Testis (tissue), 3 donors: Measurements from ENCODE around the gene SLC7A11. TPM values are rescaled to one million over a fixed set of nuclear protein-coding genes. Genes with fewer than 3 reads are reported as not detected.

Experiments
- DNase-seq: peaks from one replicate; pipeline ENCODE4 v3.0.0-alpha.2; 2019
- H3K27ac ChIP-seq, 2 donors: fragments of 200-600 bp; sonication (generic); one replicate each; pipeline ENCODE4 v1.5.1; 2019
- H3K27me3 ChIP-seq: fragments of 200-600 bp; sonication (generic); one replicate; pipeline ENCODE4 v1.5.1; 2019
- H3K36me3 ChIP-seq: fragments of 200-600 bp; sonication (generic); one replicate; pipeline ENCODE4 v1.5.1; 2017; ENCODE audit warnings: low read depth; ENCODE audit errors: missing control alignments
- H3K4me1 ChIP-seq: fragments of 200-600 bp; sonication (generic); one replicate; pipeline ENCODE4 v1.5.1; 2019
- H3K4me3 ChIP-seq, 2 donors: fragments of 200-600 bp; sonication (generic); one replicate each; pipeline ENCODE4 v1.5.1; 2017 to 2019
- H3K9me3 ChIP-seq: fragments of 200-600 bp; sonication (generic); one replicate; pipeline ENCODE4 v1.5.1; 2017
- POLR2A ChIP-seq: fragments of 450-650 bp; IDR thresholded peaks from one replicate; pipeline ENCODE4 v1.6.1; 2017; ENCODE audit warnings: antibody characterized with exemption, mild to moderate bottlenecking, moderate library complexity
- WGBS, 2 donors: methylation state at CpG; one replicate each; pipeline ENCODE4 v1.1.5; 2018; 5-methylcytosine and 5-hydroxymethylcytosine counted together
- intact Hi-C: fragments of 100-400 bp; cut with DNase I; formaldehyde crosslinking; loops from one replicate; pipeline ENCODE4 v1.15.1; 2023; ENCODE audit warnings: low total_unique reads
- polyA plus RNA-seq: library from polyadenylated mRNA; stranded (reverse); fragments of 350-450 nt; fragmentation: Illumina TruSeq; extraction: RNeasy Lipid Tissue Mini Kit (QIAGEN cat#74804); gene quantifications from one replicate; pipeline ENCODE4 v1.2.3, GENCODE V29; 2014; ENCODE audit warnings: low read depth, low replicate concordance; ENCODE audit not compliant: insufficient read depth
- total RNA-seq, 2 donors: library from RNA; depleted of rRNA; stranded (reverse); fragments of >200 nt; gene quantifications; one replicate each; pipeline ENCODE4 v1.2.3, GENCODE V29; 2016
- TF ChIP-seq, protein P1 (sequence below), 3 experiments: fragments of 450-650 bp in 2 of 3; fragments of 200-600 bp in 1 of 3; sonication (generic) in 1 of 3; IDR thresholded peaks; one replicate each; pipeline ENCODE4 v1.5.1; 2016 to 2019; ENCODE audit warnings: antibody characterized with exemption in 3 of 3, mild to moderate bottlenecking in 2 of 3, moderate library complexity in 1 of 3

The SLC7A11 gene
- total and polyA plus RNA-seq, 3 donors from 2014 or later: 1.3 to 1.5 (median 1.3) TPM

DNA sequence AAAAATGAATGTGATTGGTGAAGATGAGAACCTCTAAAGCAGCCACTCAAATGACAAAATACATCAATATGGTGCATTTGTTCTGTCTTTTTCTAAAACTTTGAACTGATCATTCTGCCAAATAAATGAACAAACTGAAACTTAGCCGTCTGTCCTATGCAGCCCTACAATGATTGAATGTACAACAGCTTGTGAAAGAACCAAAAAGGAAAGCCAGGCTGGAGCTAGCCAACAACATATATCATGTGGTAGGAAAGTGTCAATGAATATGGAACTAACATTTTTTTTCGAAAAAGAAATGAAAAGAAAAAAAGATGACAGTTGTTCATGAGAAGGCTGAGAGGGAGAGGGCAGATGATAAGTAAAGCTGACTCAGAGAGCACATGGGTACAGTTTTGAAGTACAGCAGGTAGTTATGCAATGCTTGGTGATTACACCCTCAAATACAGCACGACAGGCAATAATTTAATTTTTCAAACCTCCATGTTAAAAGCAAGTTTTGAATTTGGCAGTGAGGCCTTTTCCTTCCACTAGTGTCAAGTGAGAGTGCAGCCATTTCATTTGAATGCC is 21.2 kb upstream of the SLC7A11 start:
- H3K4me1 ChIP-seq: no peaks in the 10 kb centered on the region
- H3K36me3 ChIP-seq: no peaks in the 10 kb centered on the region
- H3K4me3 ChIP-seq: no peak overlapping the region
- intact Hi-C loops: no loop called here
- WGBS, 2 donors: 55 to 70% methylated on average over 3 of the region's 3 CpGs
- no peak for DNase-seq
- TF ChIP-seq POLR2A: no peak
- no peaks in the 10 kb centered on the region for H3K9me3 ChIP-seq
- no peak overlapping the region for H3K27ac ChIP-seq
- H3K27me3 ChIP-seq: no peaks in the 10 kb centered on the region

DNA sequence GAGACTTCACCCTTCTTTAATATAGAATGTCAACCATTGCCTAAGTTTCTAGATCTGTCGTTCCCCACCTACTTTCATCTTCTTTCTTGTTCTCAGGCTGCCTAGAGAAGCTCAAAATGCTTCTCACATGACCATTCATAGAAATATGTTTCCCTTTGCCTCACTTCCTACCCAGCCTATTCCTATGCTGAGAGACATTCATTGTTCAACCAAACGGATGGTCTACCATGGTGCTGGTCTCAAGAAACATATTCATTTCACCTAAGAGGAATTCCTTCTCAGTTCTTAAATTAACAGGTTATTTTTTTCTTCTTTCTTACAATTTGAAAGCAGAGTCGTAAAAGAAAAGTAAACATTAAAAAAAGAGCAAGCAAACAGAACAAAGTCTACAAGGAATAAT is 20.3 kb upstream of the SLC7A11 start:
- Histone ChIP-seq H3K9me3 (no peaks in the 10 kb centered on the region), H3K4me3 (no peak overlapping the region), H3K4me1 (no peaks in the 10 kb centered on the region), H3K27ac (no peak overlapping the region), H3K27me3 (no peaks in the 10 kb centered on the region), H3K36me3 (no peaks in the 10 kb centered on the region)
- no peak for DNase-seq
- WGBS, 2 donors: 78 to 84% methylated on average over 3 of the region's 3 CpGs
- TF ChIP-seq, protein P1, sequence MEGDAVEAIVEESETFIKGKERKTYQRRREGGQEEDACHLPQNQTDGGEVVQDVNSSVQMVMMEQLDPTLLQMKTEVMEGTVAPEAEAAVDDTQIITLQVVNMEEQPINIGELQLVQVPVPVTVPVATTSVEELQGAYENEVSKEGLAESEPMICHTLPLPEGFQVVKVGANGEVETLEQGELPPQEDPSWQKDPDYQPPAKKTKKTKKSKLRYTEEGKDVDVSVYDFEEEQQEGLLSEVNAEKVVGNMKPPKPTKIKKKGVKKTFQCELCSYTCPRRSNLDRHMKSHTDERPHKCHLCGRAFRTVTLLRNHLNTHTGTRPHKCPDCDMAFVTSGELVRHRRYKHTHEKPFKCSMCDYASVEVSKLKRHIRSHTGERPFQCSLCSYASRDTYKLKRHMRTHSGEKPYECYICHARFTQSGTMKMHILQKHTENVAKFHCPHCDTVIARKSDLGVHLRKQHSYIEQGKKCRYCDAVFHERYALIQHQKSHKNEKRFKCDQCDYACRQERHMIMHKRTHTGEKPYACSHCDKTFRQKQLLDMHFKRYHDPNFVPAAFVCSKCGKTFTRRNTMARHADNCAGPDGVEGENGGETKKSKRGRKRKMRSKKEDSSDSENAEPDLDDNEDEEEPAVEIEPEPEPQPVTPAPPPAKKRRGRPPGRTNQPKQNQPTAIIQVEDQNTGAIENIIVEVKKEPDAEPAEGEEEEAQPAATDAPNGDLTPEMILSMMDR (IDR thresholded peaks at IDR 0.05): no peak
- no peak for TF ChIP-seq POLR2A
- intact Hi-C loops: no loop called here

DNA sequence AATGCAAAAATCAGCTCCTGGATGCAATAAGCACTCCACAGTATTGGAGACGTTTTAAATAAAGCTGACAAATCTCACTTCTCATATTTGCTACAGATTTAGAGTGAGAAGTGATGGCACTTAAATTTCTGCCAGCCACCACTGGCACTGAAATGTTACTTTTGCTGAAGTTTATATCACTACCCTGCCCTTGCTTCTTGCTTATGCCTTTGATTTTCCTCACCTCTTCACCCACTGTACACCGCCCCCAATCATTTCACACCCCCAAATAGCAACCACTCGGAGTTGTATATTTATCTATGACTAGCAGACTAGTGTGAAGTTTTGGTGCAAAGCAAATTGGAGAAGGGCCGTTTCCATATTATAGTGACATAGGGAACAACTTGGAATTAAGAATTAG is 19.9 kb upstream of the SLC7A11 start:
- Histone ChIP-seq H3K4me3 (no peak overlapping the region), H3K4me1 (no peaks in the 10 kb centered on the region), H3K9me3 (no peaks in the 10 kb centered on the region), H3K36me3 (no peaks in the 10 kb centered on the region), H3K27me3 (no peaks in the 10 kb centered on the region), H3K27ac (no peak overlapping the region)
- intact Hi-C loops: no loop called here
- TF ChIP-seq, protein P1 (IDR thresholded peaks at IDR 0.05): no peak
- TF ChIP-seq POLR2A: no peak
- no peak for DNase-seq
- WGBS, 2 donors: 76% methylated on average over 4 of the region's 4 CpGs

DNA sequence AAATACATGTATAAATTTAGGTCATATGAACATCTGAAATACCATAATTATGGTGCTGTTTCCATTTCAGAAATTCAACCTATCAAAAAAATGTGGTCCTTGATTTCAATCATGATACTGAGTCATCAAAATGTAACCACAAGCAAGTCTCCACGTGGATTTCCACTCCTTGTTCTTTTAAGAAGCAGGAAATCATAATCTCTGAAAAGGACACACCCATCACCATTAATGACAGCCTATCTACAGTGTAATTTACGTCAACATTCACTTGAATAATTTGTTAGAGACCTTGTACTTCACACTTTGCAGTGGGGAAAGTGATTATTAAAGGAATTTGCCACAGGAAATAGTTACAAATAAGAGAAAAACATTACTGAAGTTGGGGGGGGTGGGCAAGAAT is 17.7 kb upstream of the SLC7A11 start:
- H3K4me1 ChIP-seq: no peaks in the 10 kb centered on the region
- H3K36me3 ChIP-seq: no peaks in the 10 kb centered on the region
- intact Hi-C loops: no loop called here
- no peak overlapping the region for H3K4me3 ChIP-seq
- no peak overlapping the region for H3K27ac ChIP-seq
- no peak for DNase-seq
- WGBS, 2 donors: 59 to 66% methylated on average over 2 of the region's 2 CpGs
- no peak for TF ChIP-seq POLR2A
- TF ChIP-seq, protein P1 (IDR thresholded peaks at IDR 0.05): no peak
- no peaks in the 10 kb centered on the region for H3K9me3 ChIP-seq
- H3K27me3 ChIP-seq: no peaks in the 10 kb centered on the region

DNA sequence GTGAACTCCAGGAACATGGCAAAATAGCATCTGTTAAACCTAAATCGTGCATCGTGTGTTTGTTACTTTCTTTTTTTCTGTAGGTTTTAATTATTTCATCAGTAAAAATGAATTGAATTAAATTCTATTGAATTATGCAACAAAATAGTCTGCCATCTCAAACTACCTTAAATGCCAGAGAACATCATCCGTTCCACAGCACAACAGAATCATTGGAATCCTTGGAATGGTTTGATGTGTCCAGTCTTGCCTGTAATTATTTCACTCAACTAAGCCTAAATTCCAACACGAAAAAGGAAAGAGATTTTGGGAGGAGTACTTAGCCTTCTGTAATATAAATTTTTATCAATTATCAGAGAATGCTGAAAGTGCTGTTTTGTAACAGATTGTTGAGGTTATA is 17.1 kb upstream of the SLC7A11 start:
- TF ChIP-seq, protein P1 (IDR thresholded peaks at IDR 0.05): no peak
- TF ChIP-seq POLR2A: no peak
- Histone ChIP-seq H3K27me3 (no peaks in the 10 kb centered on the region), H3K36me3 (no peaks in the 10 kb centered on the region), H3K27ac (no peak overlapping the region), H3K4me1 (no peaks in the 10 kb centered on the region), H3K4me3 (no peak overlapping the region), H3K9me3 (no peaks in the 10 kb centered on the region)
- intact Hi-C loops: no loop called here
- no peak for DNase-seq
- WGBS, 2 donors: 56 to 65% methylated on average over 4 of the region's 4 CpGs
